ENCODE results near the gene POLA2. TPM values are rescaled to one million over a fixed set of nuclear protein-coding genes. Genes with fewer than 3 reads are reported as not detected.

The POLA2 gene
- polyA plus RNA-seq, 3 donors: 4.0 to 8.3 (median 5.2) TPM

GRCh38 chr11:65315866-65316226 lies 54.1 kb downstream of the POLA2 start:
- Histone ChIP-seq H3K36me3 (replicated peaks in 1 of 2; ENCODE audit: control insufficient read depth in 1 of 2, insufficient read depth in 2 of 2, low read length in 2 of 2) (peaks cover 4 to 5% of the 10 kb centered on the region in 2 donors), H3K4me3 (replicated peaks in 1 of 3; ENCODE audit: low read depth in 2 of 3, low read length in 3 of 3) (peak overlapping the region; percentile 82 to 98 (median 97)), H4K20me1 (ENCODE audit: insufficient read depth, low read length) (peaks cover 59% of the 10 kb centered on the region), H3K4me1 (ENCODE audit: control insufficient read depth in 1 of 2, insufficient read depth in 2 of 2, low read length in 2 of 2) (peaks cover 37 to 63% of the 10 kb centered on the region in 2 donors), H3K27me3 (ENCODE audit: control insufficient read depth in 2 of 2, insufficient read depth in 2 of 2, low read length in 2 of 2) (peaks cover 2 to 11% of the 10 kb centered on the region in 2 donors), H3K9me3 (replicated peaks in 1 of 2; ENCODE audit: control insufficient read depth in 1 of 2, insufficient read depth in 1 of 2, low read length in 2 of 2) (no peaks in the 10 kb centered on the region), H3K9ac (ENCODE audit: insufficient read depth, low read length, poor library complexity, severe bottlenecking) (peak overlapping the region; percentile 70), H3K79me2 (ENCODE audit: insufficient read depth, low read length) (peaks cover 7% of the 10 kb centered on the region), H3K4me2 (replicated peaks; ENCODE audit: extremely low read depth, low read length, poor library complexity, severe bottlenecking) (peak overlapping the region; percentile 89), H2AFZ (ENCODE audit: insufficient read depth, low read depth, low read length, poor library complexity, severe bottlenecking) (no peak overlapping the region), H3K27ac (ENCODE audit: low read depth in 1 of 2, low read length in 2 of 2) (peak overlapping the region in 1 of 2 donors; percentile 9)
- Mint-ChIP-seq H3K36me3 (peaks cover 7 to 10% of the 10 kb centered on the region in 2 donors), H3K9me3 (peaks cover 0 to 3% (median 0%) of the 10 kb centered on the region in 7 donors), H3K4me1 (peaks cover 44% of the 10 kb centered on the region), H3K27ac (peak overlapping the region; percentile 57 to 89 (median 76)), H3K4me3 (peak overlapping the region; percentile 86 to 90), H3K27me3 (ENCODE audit: low read depth in 3 of 3) (peaks cover 16 to 32% (median 26%) of the 10 kb centered on the region in 3 donors)
- 48% methylated on average over 5 of the region's 8 CpGs for WGBS (ENCODE audit: insufficient coverage)
- TF ChIP-seq CTCF (IDR thresholded peaks at IDR 0.05): peak; percentile 81
- intact Hi-C loops (cut with micrococcal nuclease): loop anchor here (1.0 to 10.0 kb wide), 4 partner anchors 25 to 111 kb away; no protein-coding TSS in a partner anchor
- DNase-seq: no peak

- peak overlapping the region; percentile 89 for H3K4me2 ChIP-seq (replicated peaks; ENCODE audit: extremely low read depth, low read length, poor library complexity, severe bottlenecking)
- peaks cover 0 to 3% (median 0%) of the 10 kb centered on the region in 7 donors for H3K9me3 Mint-ChIP-seq
- intact Hi-C loops (cut with micrococcal nuclease): loop anchor here in 1 of 2 donors (10.0 kb wide), 1 partner anchor 112 kb away; no protein-coding TSS in a partner anchor
- peaks cover 10 to 11% of the 10 kb centered on the region in 2 donors for H3K36me3 ChIP-seq (replicated peaks in 1 of 2; ENCODE audit: control insufficient read depth in 1 of 2, insufficient read depth in 2 of 2, low read length in 2 of 2)
- peak overlapping the region; percentile 70 for H3K9ac ChIP-seq (ENCODE audit: insufficient read depth, low read length, poor library complexity, severe bottlenecking)
- peaks cover 13 to 16% of the 10 kb centered on the region in 2 donors for H3K36me3 Mint-ChIP-seq
- peaks cover 37 to 58% of the 10 kb centered on the region in 2 donors for H3K4me1 ChIP-seq (ENCODE audit: control insufficient read depth in 1 of 2, insufficient read depth in 2 of 2, low read length in 2 of 2)
- 42% methylated on average over 12 of the region's 20 CpGs for WGBS (ENCODE audit: insufficient coverage)
- H3K27ac Mint-ChIP-seq: peak overlapping the region; percentile 26 to 89 (median 76)
- H2AFZ ChIP-seq (ENCODE audit: insufficient read depth, low read depth, low read length, poor library complexity, severe bottlenecking): no peak overlapping the region
- H3K27me3 ChIP-seq (ENCODE audit: control insufficient read depth in 2 of 2, insufficient read depth in 2 of 2, low read length in 2 of 2): peaks cover 2 to 11% of the 10 kb centered on the region in 2 donors
- peak overlapping the region; percentile 13 to 53 for H3K27ac ChIP-seq (ENCODE audit: low read depth in 1 of 2, low read length in 2 of 2)
- peak; percentile 76 to 94 (median 86) for DNase-seq
- peaks cover 65% of the 10 kb centered on the region for H4K20me1 ChIP-seq (ENCODE audit: insufficient read depth, low read length)
- peak overlapping the region; percentile 86 to 90 for H3K4me3 Mint-ChIP-seq
- peaks cover 38% of the 10 kb centered on the region for H3K4me1 Mint-ChIP-seq
- no peak for TF ChIP-seq CTCF (IDR thresholded peaks at IDR 0.05)
- no peaks in the 10 kb centered on the region for H3K9me3 ChIP-seq (replicated peaks in 1 of 2; ENCODE audit: control insufficient read depth in 1 of 2, insufficient read depth in 1 of 2, low read length in 2 of 2)
- H3K79me2 ChIP-seq (ENCODE audit: insufficient read depth, low read length): peaks cover 7% of the 10 kb centered on the region
- peaks cover 16 to 34% (median 26%) of the 10 kb centered on the region in 3 donors for H3K27me3 Mint-ChIP-seq (ENCODE audit: low read depth in 3 of 3)
- H3K4me3 ChIP-seq (replicated peaks in 1 of 3; ENCODE audit: low read depth in 2 of 3, low read length in 3 of 3): peak overlapping the region; percentile 82 to 98 (median 97)
These were observed 54.7 kb downstream of the POLA2 start for GRCh38 chr11:65316227-65317024.
